Breast epithelium (tissue), 3 donors: ENCODE measurements around the gene PDGFA.

Source experiments
- POLR2A ChIP-seq: fragments of 450-650 bp; IDR thresholded peaks from one replicate; pipeline ENCODE4 v1.6.1; 2016; ENCODE audit warnings: antibody characterized with exemption, mild to moderate bottlenecking, moderate library complexity
- POLR2AphosphoS5 ChIP-seq, 3 donors: sonication (generic); formaldehyde crosslinking; IDR thresholded peaks; one replicate each; pipeline ENCODE4 v1.6.1; 2017; ENCODE audit warnings: antibody characterized with exemption in 3 of 3
- TF ChIP-seq, protein P1 (sequence below), 3 donors: fragments of 450-650 bp; IDR thresholded peaks; one replicate each; pipeline ENCODE4 v1.5.1; 2016 to 2017; ENCODE audit warnings: antibody characterized with exemption in 3 of 3, mild to moderate bottlenecking in 3 of 3, moderate library complexity in 3 of 3

DNA sequence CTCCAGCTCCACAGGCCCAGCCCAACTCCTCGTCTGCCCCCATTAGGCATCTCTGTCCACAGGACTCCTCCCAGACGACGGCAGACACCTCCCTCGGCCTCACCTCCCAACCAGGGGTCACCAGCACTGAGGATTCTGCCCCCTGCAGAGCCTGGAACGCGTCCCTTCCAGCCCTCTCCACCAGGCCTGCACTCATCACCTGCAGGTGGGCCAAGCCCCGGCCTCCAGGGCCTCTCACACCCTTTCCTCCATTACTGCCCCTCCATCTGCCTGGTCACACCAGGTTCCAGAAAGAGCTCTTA lies 42.7 kb upstream of the PDGFA start:
- TF ChIP-seq, protein P1, sequence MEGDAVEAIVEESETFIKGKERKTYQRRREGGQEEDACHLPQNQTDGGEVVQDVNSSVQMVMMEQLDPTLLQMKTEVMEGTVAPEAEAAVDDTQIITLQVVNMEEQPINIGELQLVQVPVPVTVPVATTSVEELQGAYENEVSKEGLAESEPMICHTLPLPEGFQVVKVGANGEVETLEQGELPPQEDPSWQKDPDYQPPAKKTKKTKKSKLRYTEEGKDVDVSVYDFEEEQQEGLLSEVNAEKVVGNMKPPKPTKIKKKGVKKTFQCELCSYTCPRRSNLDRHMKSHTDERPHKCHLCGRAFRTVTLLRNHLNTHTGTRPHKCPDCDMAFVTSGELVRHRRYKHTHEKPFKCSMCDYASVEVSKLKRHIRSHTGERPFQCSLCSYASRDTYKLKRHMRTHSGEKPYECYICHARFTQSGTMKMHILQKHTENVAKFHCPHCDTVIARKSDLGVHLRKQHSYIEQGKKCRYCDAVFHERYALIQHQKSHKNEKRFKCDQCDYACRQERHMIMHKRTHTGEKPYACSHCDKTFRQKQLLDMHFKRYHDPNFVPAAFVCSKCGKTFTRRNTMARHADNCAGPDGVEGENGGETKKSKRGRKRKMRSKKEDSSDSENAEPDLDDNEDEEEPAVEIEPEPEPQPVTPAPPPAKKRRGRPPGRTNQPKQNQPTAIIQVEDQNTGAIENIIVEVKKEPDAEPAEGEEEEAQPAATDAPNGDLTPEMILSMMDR (IDR thresholded peaks at IDR 0.05) = no peak
- TF ChIP-seq POLR2AphosphoS5 (IDR thresholded peaks at IDR 0.05) (no peak), POLR2A (no peak)
